Right renal pelvis (tissue), 4 donors: Measurements from ENCODE around the gene PLBD2. TPM values are rescaled to one million over a fixed set of nuclear protein-coding genes. Genes with fewer than 3 reads are reported as not detected.

ENCODE experiments used
- DNase-seq, 4 donors: peaks; one replicate each; pipeline ENCODE4 v3.0.0-alpha.2; 2013; ENCODE audit warnings: low read depth in 4 of 4, low spot score in 3 of 4, missing footprints in 1 of 4
- polyA plus RNA-seq, 4 donors: library from polyadenylated mRNA; unstranded; fragments of 120-200 nt; gene quantifications; one replicate each; pipeline ENCODE4 v1.2.1, GENCODE V29; 2013; ENCODE audit not compliant: insufficient read length in 4 of 4

The PLBD2 gene
- polyA plus RNA-seq, 4 donors = 18.8 to 22.2 (median 20.9) TPM

DNA sequence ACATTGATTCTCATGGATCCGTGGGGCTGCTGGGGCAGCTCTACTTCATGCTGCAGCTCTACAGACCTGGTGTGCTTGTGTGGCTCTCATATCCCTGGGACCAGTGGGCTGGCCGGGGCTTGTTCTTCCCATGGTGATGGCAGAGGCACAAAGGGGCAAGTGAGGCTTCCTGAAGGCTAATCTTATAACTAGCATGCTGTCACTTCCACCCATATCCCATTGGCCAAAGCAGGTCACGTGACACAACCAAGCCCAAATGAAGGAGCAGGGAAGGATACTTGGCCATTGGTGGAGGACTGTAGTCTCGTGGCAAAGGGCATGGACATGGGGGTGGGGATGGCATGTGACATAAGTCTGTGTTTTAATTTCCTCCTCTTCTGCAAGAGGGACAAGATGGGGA, 9.9 kb downstream of the PLBD2 start:
- DNase-seq = no peak

DNA sequence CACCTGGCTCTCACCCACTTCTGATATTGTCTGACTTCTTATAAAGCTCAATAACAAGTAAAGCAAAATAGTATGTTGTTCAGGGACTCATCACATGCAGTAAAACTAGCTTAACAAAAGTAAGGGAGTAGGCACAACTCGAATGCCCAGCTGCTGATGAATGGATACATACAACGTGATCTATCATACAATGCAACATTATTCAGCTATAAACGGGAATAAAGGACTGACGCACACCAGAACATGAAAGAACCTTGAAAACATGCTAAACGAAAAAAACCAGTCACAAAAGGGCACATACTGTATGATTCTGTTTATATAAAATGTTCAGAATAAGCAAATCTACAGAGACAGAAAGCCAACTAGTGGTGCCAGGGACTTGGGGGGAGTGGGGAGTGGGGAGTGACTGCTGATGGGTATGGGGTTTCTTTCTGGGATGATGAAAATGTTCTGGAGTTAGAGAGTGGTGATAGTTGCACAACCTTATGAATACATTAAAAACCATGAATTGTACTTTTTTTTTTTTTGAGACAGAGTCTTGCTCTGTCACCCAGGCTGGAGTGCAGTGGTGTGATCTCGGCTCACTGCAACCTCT, 11.1 kb downstream of the PLBD2 start:
- DNase-seq = no peak

DNA sequence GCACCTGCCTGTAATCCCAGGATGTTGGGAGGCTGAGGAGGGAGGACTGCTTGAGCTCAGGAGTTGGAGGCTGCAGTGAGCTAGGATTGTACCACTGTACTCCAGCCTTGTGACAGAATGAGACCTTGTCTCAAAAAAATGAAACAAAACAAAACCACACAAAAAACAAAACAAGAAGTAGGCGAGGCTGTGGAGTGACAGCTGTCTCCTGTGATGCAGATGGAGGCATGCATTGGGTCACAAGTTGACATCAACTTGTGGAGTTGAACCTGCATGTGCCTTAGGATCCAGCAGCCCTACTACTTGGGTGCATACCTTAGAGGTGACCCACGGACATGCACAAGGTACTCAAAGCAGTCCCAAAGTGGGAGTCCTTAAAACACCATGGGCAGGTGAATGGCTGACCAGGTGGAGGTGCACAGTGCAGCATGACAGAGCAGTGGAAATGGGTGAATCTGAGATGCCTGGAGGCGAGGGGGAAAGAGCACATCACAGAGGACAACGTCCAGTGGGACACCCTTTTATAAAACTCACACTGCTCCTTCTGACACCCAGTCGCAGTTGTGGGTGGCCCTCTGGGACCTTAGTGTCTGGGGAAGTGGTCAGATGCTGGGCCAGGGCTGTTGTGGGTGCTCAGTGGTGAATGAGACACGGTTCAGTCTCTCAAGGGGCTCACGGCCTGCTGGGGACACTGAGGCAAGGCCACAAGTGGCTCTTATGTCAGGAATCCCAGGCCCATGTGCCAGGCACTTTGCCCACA, 12.7 kb downstream of the PLBD2 start:
- no peak for DNase-seq

DNA sequence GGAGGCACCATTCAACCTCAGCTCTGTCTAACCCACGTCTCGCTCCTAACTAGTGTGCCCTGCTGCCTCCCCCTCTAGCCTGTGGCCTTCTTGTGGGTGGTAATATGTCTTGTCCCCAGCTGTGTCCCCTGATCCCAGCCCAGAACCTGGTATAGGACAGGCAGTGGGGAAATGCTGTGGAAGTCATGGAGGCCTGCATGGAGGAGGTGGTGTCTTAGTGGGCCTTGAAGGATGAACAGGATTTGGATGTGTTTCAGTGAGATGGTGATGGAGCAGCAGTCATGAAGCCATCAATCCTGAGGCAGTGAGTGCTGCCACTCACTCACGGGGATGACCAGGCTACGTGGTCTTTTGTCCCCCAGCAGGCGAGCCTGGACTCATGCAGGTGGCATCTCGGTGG, 13.4 kb downstream of the PLBD2 start:
- no peak for DNase-seq

DNA sequence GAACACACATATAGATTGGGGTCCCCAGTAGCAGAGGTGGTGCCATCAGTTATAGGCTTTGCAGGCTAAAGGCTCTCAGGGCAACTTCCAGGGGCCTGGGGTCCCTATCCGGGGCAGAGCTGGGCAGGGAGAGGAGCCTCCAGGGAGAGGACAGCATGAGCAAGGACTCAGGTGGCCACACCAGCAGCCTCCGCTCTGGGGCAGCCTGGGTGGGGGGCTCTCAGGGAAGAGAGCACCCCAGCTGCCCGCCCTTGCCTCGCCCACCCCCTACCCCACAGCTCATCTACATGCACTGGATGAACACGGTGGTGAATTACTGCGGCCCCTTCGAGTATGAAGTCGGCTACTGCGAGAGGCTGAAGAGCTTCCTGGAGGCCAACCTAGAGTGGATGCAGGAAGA, 14.0 kb downstream of the PLBD2 start:
- DNase-seq = no peak

DNA sequence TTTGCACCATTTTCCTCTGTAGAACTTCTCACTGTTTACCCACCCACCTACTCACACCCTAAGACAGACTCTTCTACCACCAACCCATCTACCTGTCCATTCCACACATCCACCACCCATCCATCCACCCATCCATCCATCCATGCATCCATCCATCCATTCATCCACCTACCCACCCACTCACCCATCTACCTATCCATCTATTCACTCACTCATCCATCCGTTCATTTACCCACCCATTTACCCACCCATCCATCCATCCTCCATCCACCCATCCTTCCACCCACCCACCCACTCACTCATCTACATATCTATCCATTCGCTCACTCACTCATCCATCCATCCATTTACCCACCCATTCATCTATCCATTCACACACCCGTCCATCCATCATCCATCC, 15.1 kb downstream of the PLBD2 start:
- no peak for DNase-seq

DNA sequence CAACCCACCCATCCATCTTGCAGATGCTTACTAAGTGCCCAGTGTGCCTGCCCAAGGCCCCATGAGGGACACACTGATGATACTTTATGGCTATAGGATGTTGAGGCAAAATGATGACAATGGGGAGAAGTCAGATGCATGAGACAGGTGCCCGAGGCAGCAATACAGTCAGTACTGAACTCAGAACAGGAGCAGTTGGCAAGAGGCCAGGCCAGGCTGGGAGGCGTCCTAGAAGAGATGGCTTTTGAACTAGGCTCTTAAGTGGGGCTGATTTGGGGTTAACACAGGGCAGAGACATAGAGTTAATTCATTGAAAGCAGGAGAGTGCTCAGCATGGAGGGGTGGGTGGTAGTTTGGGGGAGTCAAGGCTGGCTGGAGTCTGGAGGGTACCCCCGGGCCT, 15.6 kb downstream of the PLBD2 start:
- no peak for DNase-seq

DNA sequence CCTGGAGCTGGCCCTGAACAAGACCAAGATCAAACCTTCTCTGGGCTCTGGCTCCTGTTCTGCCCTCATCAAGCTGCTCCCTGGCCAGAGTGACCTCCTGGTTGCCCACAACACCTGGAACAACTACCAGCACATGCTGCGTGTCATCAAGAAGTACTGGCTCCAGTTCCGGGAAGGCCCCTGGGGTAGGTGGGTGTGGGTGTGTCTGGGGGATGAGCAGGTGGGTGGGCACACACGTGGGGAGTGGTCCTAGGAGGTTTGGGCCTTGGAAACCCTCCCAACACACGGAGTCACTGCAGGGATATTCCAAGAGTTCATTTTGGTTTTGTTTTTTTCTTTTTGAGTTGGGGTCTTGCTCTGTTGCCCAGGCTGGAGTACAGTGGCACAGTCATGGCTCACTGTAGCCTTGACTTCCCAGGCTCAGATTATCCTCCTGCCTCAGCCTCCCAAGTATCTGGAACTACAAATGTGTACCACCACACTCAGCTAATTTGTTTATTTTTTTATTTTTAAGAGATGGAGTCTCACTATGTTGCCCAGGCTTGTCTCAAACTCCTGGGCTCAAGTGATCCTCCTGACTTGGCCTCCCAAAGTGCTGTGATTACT, 16.5 kb downstream of the PLBD2 start:
- DNase-seq = no peak

DNA sequence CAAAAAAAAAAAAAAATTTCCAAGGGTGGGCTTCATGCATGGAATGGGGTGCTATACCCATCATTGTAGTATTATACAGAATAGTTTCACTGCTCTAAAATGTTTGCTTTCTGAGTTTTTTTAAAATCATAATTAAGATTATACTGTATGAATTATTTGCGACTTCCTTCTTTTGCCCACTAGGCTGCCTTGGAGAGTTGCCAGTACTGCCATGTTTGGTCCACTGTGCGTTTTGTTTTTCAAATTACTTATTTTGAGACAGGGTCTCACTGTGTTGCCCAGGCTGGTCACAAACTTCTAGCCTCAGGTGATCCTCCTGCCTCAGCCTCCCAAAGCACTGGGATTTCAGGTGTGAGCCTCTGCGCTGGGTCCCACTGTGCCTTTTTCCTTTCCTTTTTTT, 19.9 kb downstream of the PLBD2 start:
- no peak for DNase-seq

DNA sequence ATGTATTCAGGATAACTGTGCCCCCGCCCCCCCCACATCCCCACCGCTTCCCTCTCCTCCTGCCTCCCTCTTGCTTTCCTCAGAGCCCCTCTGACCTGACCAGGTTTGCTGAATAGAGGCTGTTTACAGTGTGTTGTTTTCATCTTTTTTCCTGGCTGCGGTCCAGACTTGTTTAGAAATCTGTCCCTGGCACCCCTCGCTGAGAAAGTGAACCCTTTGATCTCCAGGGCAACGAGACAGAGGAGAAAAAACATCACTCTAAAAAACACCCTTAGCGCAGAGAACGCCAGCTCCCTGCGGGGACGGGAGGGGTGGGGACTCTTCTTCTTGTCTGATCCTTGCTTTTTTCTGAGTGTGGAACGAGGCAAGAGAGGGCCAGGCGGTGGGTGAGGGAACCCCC, 22.8 kb downstream of the PLBD2 start:
- no peak for DNase-seq

DNA sequence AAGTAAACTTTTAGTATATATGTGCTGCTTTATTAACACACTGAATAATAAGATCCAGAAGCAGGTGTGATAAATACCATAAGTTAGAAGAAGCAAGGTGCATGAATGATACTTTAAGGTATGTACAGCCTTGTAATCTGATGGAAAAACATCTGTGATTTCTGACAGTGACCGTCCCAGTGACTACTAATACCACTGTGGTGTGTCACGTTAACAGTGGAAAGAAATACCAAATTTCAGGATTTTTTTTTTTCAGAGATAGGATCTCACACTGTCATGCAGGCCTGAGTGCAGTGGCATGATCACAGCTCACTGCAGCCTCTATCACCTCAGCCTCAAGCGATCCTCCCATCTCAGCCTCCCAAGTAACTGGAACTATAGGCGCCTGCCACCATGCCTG, 23.8 kb downstream of the PLBD2 start:
- DNase-seq = no peak

DNA sequence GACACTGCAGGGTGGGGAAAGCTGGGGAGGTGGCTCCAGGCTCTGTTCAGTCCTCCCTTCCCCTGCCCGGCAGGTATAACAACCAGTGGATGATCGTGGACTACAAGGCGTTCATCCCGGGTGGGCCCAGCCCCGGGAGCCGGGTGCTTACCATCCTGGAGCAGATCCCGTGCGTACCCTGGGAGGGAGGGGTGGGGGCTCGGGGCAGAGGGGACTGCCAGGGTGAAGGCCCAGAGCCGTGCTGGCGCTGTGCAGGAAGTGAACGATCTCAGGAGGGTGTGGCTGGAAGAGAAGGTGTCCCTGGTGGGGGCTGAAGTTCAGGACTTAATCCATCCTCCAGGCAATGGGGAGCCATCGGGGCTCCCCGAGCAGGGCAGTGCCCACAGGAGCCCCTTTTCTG, 26.4 kb downstream of the PLBD2 start:
- no peak for DNase-seq

DNA sequence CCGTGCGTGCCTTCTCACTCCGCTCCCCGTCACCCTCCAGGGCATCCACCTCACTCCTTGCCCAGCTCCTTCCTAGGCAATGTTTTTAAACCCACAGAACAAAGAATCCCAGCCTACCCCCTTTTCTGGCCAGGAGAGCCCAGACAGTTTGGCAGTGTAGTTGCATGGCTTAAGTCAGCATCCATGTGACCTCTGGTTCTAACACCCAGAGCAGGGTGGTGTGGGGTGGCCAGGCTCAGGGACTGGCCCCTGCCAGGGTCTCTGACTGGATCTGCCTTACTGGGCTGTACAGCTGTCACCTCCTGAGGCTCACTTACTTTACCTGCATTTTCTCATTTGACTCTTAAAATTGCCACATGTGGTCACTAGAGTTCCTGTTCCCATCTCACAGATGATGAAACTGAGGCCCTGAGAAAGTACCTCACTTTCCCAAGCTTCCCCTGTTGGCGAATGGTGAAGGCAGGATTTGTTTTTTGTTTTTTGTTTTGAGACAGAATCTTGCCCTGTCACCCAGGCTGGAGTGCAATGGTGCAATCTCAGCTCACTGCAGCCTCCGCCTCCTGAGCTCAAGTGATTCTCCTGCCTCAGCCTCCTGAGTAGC, 27.0 kb downstream of the PLBD2 start:
- no peak for DNase-seq

DNA sequence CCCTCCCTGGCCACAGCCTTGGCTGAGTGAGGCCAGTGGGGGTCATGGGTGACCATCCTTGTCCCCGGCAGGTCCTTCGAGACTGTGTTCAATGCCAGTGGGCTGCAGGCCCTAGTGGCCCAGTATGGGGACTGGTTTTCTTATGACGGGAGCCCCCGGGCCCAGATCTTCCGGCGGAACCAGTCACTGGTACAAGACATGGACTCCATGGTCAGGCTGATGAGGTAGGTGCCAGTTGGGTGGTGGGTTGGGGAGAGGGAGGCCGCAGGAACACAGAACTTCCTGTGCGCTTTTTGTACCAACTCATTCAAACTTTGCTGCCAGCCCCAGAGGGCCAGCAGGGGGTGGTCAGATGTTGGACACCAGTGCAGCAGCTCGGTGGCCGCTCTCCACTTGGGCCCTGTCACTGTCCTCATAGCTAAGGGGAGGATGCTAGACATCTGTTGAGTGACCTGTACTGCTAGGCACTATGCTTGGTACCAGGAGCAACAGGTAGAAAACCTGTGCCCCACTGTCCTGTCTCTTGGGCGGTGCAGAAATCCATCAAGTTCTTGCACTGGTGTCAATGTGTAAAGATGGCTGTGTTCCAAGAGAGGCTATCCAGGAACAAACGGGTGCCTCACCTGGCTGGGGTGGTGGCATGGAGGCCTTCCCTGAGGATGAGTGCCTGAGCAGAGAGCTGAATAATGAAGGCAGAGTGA, 28.6 kb downstream of the PLBD2 start:
- no peak for DNase-seq

DNA sequence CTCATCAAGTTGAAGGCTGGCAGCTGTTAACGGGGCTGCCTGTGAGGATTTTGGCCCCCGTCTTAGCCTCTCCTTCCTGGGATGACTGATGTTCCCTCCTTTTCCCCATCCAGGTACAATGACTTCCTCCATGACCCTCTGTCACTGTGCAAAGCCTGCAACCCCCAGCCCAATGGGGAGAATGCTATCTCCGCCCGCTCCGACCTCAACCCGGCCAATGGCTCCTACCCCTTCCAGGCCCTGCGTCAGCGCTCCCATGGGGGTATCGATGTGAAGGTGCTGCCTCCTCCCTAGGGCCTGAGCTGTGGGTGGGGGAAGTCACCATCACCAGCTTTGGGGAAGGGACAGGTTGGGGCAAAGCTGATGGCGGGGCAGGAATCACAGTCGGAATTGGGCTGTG, 29.2 kb downstream of the PLBD2 start:
- DNase-seq = no peak

DNA sequence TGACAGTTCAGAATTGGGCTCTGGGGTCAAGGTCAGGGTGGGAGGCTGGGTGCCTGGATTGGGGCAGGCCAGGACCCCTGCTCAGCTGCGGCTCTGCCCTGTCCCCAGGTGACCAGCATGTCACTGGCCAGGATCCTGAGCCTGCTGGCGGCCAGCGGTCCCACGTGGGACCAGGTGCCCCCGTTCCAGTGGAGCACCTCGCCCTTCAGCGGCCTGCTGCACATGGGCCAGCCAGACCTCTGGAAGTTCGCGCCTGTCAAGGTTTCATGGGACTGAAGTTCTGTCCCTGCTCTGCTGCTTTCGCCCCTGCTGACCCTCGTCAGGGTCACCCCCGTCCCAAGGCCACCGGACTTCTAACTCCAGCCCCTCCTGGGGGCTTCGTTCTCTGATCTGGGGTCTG, 30.0 kb downstream of the PLBD2 start:
- DNase-seq = no peak

DNA sequence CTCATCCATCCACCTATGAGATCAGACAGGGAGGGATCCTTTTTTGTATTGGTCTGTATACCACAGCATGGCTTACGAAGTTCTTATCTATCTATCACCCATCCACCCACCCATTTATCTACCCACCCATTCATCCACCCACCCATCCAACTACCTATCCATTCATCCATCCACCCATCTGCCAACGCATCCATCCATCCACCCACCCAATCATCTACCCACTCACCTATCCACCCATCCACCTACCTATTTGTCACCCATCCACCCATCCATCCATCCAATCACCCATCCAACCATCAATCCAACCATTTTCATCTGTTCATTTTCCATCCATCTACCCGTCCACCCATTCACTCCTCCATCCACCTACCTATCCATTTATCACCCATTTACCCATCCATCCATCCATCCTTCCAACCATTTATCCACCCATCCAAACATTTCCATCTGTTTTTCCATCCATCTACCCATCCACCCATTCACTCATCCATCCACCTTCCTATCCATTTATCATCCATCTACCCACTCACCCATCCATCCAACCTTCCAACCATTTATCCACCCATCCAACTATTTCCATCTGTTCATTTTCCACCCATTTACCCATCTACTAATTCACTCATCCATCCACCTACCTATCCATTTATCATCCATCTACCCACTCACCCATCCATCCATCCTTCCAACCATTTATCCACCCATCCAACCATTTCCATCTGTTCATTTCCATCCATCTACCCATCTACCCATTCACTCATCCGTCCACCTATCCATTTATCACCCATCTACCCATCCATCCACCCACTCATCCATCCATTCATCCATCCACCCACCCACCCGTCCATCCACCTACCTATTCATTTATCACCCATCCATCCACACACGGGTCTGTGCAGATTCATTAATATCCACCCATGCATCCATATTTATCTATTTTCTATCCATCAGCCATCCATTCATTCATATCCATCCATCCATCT, 32.0 kb downstream of the PLBD2 start:
- DNase-seq = no peak

DNA sequence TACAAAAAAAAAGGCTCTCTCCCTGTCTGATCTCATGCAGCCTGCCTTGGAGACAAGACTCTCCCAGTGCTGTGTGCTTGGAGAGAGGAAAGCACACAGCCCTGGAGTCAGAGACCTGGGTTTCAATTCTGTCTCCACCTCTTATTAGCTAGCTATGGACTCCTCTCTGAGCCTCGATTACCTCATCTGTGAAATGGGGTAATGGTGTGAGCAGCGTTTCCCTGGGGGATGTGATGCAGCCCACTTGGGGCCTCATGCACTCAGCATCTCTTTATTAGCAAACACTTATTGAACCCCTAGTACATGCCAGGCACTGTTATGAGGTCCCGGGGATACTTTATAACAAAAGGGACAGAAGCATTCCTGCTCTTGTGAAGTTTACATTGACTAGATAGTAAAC, 32.8 kb downstream of the PLBD2 start:
- no peak for DNase-seq

DNA sequence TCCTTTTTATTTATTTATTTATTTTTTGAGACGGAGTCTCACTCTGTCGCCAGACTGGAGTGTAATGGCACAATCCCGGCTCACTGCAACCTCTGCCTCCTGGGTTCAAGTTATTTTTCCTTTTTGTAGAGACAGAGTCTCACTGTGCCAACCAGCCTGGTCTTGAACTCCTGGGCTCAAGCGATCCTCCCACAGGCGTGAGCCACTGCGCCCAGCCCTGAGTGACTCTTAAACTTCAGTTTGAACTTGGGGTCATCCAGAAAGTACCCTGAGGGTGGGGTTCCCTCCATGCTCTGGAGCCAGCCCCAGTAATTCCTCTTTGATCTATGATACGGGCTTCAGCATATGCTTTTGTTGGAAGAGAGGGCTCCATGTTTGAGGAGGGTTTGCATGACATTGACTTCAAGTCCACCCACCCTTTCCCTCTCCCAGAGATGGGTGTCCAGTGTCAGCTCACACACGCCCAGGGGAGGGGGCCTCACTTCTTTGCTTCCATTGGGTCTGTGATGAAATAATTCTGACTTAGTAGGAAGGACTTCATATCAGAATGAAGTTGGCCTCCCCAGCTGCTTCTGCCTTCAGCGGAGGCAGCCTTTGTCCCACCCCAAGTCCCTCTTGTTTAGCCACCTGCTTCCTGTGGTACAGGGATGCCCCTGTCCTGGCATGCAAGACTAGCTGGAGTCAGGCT, 33.4 kb downstream of the PLBD2 start:
- DNase-seq = no peak

DNA sequence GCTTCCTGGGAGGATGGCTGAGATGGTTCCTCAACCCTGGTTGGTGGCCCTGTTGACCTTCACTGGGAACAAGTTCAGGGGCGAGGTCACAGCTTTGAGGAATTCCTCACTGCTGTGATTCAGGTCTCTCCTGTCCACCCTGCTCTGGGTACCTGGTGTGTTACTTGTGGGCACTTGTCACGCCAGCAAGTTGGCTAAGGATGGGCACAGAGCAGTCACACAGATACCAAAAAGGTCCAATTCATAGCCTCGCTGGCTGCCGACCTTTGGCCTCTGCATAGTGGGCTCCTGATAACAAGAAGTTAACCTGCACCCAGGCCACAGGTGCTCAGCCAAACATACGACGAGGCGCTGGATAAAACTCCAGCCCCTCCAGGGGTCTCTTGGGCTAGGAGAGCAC, 34.1 kb downstream of the PLBD2 start:
- no peak for DNase-seq
